ENCODE results near the gene GRID1.

GRID1 gene

GRCh38 chr10:85924382-85925102 is 442.1 kb downstream of the GRID1 start:
- Histone ChIP-seq H3K4me1 (ENCODE audit: control insufficient read depth, insufficient read depth, low read length) (peaks cover 3% of the 10 kb centered on the region; the same call in 1 of the 2 replicates), H3K27ac (ENCODE audit: extremely low read depth, low read depth, low read length) (no peak overlapping the region), H3K4me3 (ENCODE audit: low read depth, low read length) (no peak overlapping the region), H3K9me3 (ENCODE audit: control insufficient read depth, insufficient read depth, low read depth, low read length) (no peaks in the 10 kb centered on the region), H3K36me3 (ENCODE audit: control insufficient read depth in 2 of 2, insufficient read depth in 1 of 2, low read length in 2 of 2) (no peaks in the 10 kb centered on the region)
- ChIA-PET POLR2A (no interaction called here), CTCF (no interaction called here)
- TF ChIP-seq ZBTB8A (tag by site-specific recombination; IDR thresholded peaks at IDR 0.05) (no peak), ZNF692 (tag by site-specific recombination; IDR thresholded peaks at IDR 0.05) (no peak), SP2 (tag by site-specific recombination; IDR thresholded peaks at IDR 0.05) (no peak), ZNF362 (tag by site-specific recombination; IDR thresholded peaks at IDR 0.05) (no peak), BCL6B (tag by site-specific recombination; IDR thresholded peaks at IDR 0.05) (no peak), ZNF549 (tag by site-specific recombination; IDR thresholded peaks at IDR 0.05) (no peak), ZNF658 (tag by site-specific recombination; IDR thresholded peaks at IDR 0.05) (no peak), SCRT2 (tag by site-specific recombination; IDR thresholded peaks at IDR 0.05) (no peak), ZBTB49 (tag by site-specific recombination; IDR thresholded peaks at IDR 0.05; ENCODE audit: low read depth) (no peak), IKZF3 (tag by site-specific recombination; IDR thresholded peaks at IDR 0.05) (no peak), ZNF175 (tag by site-specific recombination; IDR thresholded peaks at IDR 0.05) (no peak), ZIC2 (tag by site-specific recombination; IDR thresholded peaks at IDR 0.05) (no peak), ZFP3 (tag by site-specific recombination; IDR thresholded peaks at IDR 0.05; ENCODE audit: low read depth) (no peak), KLF17 (tag by site-specific recombination; IDR thresholded peaks at IDR 0.05) (no peak), ZNF18 (tag by site-specific recombination; IDR thresholded peaks at IDR 0.05) (no peak), ZNF211 (tag by site-specific recombination; IDR thresholded peaks at IDR 0.05; ENCODE audit: low read depth) (no peak)
